ENCODE measurements around the gene CDV3.

Gene CDV3

GRCh38 chr3:133606342-133606741 is 32.9 kb downstream of the CDV3 start:
- no peak for DNase-seq (ENCODE audit: low spot score)

- DNase-seq (ENCODE audit: low spot score): no peak
Measured at GRCh38 chr3:133606902-133607301, 33.4 kb downstream of the CDV3 start.

- DNase-seq (ENCODE audit: low spot score): no peak
Measured at GRCh38 chr3:133607816-133608215, 34.3 kb downstream of the CDV3 start.

- no peak for DNase-seq (ENCODE audit: low spot score)
Measured at GRCh38 chr3:133608388-133608787, 34.9 kb downstream of the CDV3 start.

GRCh38 chr3:133610031-133610430 is 36.5 kb downstream of the CDV3 start:
- DNase-seq (ENCODE audit: low spot score): peak; percentile 56

GRCh38 chr3:133611534-133611933 is 38.0 kb downstream of the CDV3 start:
- DNase-seq (ENCODE audit: low spot score): no peak

GRCh38 chr3:133620066-133620784 is 46.7 kb downstream of the CDV3 start:
- DNase-seq (ENCODE audit: low spot score): no peak

- DNase-seq (ENCODE audit: low spot score): no peak
Measured at GRCh38 chr3:133627789-133628188, 54.3 kb downstream of the CDV3 start.

- no peak for DNase-seq (ENCODE audit: low spot score)
Measured at GRCh38 chr3:133629146-133629545, 55.7 kb downstream of the CDV3 start.

GRCh38 chr3:133633439-133633838 is 60.0 kb downstream of the CDV3 start:
- no peak for DNase-seq (ENCODE audit: low spot score)
